GM19351 (cell line): Measurements from ENCODE around the gene SPTBN1.
A peak's percentile ranks its signal among the peaks of the same experiment; 100 is the strongest.

ENCODE experiments used
- ATAC-seq: cut with Tn5 transposase; IDR thresholded peaks from one replicate; pipeline ENCODE4 v1.9.1; 2021; ENCODE audit warnings: mild to moderate bottlenecking, moderate library complexity; ENCODE audit not compliant: unreplicated experiment

The SPTBN1 gene

GRCh38 chr2:54587171-54588016, 131.3 kb downstream of the SPTBN1 start:
- no peak for ATAC-seq

- ATAC-seq: peak; percentile 33
These were observed 132.2 kb downstream of the SPTBN1 start for GRCh38 chr2:54588244-54588899.

DNA sequence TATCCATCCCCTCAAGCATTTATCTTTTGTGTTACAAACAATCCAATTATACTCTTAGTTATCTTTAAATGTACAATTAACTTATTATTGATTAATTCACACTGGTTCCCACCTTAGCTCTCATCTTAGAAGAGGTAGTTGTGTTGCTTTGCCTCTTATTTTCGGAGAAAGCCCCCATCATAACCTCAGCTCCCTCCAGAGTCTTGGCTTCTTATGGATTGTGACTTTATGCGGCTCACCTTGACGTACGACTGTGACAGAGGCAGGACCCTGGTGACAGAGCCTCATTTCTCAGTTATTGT, 132.9 kb downstream of the SPTBN1 start:
- ATAC-seq: no peak

GRCh38 chr2:54589340-54590215, 133.5 kb downstream of the SPTBN1 start:
- peak; percentile 43 for ATAC-seq

DNA sequence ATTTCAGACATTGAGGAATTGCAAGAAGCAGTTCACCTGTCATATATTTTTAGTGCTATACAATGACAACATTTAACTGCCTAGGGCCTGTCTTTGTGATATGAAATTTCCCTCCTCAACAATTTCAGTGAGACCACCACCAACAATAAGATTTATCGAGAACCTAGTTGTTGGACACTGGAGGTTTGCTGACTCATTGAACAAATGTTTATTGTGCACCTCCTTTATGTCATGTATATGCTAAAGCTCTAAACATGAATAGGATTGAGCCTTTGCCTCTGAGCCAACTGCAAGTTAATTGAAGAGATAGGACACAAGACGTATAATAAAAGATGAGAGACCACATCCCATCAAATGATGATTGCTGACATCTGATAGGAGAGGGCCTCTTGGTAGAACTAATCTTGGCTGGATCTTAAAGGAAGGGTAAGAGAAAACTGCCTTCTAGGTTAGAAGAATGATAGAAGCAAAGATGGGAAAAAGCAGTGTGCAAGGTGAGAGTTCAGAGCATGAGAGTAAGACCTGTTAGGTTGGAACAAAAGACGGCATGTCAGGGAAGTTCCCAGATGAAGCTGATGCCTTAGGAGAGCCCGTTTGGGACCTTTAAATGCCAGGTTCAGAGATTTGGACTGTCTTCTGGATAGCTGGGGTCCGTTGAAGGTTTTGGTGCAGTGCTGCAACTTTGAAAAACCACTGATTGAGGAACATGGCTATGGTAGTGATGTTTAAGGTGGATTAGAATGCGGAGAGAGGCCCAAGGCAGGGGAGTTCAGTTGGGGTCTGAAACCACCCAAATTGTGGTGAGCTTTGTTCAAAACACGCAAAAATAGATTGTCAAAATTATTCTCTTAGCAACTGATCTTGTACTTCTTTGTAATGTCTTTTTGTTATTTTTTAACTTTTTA, 134.3 kb downstream of the SPTBN1 start:
- no peak for ATAC-seq

DNA sequence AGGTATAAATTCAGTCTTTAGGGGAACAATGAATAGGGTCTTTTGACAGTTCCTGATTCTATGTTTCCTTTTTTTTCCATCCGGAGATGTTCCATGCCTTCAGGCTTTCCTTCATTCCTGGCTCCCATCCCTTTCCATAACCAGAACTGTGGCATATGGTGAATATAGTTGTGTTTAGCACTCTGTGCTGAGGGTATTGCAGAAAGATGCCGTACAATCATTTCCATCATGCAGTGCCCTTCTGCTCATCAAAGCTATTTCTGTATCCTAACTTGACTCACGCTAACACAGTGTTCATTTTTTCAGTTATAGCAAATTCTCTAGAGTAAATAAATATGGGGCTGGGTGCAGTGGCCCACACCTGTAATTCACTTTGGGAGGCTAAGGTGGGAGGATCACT, 135.4 kb downstream of the SPTBN1 start:
- no peak for ATAC-seq

- no peak for ATAC-seq
These were observed 137.1 kb downstream of the SPTBN1 start for GRCh38 chr2:54593249-54593648.

DNA sequence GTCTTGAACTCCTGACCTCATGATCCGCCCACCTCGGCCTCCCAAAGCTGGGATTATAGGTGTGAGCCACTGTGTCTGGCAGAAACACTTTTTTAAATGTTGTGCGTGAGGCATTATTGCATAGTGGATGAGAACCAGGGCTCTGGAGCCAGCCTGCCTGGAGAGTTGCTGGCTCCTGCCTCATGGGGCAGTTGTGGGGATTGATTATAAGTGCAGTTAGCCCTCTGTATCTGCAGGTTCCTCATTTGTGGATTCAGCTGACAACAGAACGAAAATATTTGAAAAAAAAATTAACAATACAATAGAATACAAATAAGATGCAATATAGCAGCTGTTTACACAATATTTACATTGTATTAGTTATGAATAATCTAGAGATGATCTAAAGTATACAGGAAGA, 137.9 kb downstream of the SPTBN1 start:
- no peak for ATAC-seq

- ATAC-seq: no peak
These were observed 139.2 kb downstream of the SPTBN1 start for GRCh38 chr2:54595161-54595803.

DNA sequence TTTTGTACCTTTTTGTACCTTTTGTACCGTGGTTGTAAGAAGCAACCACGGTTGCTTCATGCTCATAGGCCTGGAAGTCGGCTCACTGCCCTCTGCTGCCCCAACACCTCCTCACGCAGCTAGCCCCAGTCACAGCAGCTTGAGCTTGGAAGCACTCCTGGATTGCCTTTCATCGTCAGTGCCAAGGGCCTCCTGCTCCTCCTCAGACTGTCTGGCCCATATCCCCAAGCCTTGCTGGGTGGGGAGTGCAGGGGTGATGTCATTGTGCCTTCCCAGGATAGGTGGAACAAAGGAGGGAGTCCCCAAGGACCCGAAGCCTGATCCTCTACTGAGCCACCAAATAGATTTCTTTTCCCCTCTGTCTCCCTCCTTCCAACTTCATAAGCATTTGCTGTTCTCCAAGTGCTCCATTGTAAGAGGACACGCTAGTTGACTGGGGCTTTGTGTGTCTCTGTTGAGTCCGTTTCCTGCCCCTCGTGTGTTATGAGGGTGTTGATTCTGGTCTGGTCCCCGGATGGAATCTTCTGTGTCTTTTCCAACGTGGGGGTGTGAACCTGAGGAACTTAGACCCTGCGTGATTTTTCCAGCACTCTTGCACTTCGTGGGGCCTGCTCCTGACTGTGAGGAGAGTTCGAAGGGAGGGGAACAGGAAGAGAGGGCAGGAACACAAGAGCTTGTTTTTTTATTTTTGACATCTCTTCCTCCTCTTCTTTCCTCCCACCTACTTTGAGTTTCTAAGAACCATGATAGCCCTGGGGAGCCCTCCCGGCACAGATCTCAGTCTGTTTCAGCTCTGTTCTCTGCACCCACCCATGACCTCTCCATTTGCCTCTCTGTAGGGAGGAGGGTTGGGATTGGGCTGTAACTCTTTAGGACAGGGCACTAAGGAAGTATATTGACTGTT, 140.1 kb downstream of the SPTBN1 start:
- ATAC-seq: no peak

- peak; percentile 41 for ATAC-seq
These were observed 141.2 kb downstream of the SPTBN1 start for GRCh38 chr2:54597153-54597848.

DNA sequence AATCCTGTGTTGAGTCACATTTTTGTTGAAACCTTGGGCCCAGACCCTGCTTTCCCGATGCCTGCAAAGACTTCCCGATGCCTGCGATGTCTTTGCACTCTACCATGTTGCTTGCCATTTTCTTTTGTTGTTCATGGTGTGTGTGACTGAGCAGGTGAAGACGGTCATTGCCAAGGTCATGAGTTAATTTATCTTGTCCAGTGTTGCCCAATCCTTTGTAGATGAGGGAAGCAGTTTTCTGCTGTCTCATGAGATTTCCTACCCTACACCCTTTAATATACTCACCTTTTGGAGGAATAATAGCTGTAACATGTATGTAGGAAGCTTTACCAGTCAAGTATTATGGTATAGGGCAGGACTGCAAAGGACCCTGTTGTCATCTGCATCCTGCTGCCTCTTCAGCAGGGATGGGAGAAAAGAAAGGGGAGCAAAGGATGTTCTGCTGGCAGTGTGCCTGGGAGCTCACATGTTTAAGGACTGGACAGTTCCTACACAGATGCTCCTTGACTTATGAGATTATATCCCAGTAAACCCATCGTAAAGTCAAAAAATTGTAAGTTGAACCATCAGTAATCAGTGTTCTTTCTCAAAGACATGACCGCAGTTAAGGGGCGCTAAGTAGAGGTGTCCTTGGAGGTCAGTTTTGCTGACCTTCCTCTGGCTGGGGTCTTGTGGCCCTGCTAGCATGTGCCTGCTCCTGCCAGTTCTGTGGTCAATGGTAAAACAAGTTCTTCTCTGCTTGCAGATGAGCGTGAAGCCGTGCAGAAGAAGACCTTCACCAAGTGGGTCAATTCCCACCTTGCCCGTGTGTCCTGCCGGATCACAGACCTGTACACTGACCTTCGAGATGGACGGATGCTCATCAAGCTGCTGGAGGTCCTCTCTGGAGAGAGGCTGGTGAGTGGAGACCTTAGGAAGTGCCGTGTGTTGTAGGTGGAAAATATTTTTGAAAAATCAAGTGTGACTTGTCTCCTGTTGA, 142.5 kb downstream of the SPTBN1 start:
- ATAC-seq: no peak

DNA sequence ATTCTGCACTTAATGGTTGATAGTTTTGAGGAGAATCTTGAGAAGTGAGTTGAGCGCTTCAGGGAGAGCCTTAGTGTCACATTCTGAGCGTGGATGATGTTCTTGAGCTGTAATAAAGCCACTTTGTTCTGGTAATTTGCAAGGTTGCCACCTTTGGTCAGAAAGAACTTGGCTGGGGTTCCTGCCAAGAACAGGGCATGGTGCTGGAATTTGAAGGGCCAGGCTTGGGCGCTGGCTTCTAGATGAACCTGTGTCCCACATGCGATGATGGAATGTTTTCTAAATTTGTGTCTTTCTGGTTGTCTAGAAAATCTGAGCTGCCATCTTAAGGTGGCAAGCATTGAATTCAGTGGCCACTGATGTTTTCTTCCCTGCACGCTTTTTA, 143.2 kb downstream of the SPTBN1 start:
- no peak for ATAC-seq

DNA sequence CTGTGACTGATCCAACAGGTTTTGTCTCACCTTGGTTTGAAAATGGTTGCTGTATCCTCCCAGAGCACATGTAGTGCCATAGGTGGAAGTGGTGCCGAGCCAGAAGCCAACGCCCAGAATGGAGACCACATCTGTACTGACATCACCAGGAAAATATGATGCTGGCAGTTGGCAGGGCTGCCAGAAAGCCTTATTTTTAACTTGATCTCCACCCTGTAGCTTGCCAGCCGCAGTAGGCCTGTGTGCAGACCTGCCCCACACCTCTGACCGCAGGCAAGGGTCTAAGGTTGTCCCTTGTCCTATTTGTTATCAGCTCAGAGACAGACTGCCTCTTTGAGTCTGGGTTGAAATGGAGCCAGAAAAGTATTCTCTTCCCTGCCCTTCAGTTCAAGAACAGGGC, 143.8 kb downstream of the SPTBN1 start:
- ATAC-seq: no peak

- ATAC-seq: no peak
These were observed 145.2 kb downstream of the SPTBN1 start for GRCh38 chr2:54601339-54601738.

DNA sequence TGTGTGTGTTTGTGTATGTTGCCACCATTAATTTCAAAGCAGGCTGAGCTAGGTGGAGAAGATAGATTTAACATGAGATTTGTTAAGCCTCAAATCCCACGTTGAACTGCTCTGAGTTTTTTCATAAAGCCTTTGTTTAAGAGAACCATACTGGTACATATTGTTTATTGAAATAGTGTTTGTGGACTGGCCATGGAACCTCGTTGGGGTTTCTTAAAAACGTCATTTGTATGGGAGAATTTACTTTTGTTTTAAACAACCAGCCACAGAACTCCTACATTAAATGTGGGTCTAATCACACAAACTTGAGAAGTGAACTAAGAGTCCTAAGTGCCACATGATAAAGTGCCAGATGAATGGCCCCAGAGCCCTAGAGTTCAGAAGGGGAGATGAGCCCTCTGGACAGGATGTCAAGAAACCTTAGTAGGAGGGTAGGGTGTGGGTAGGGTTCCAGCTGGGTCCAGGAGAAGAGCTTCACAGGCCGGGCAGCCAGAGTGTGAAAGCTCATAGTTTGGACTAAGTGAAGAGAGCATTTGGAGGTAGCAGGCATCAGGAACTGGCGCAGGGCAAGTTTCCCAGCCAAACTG, 146.7 kb downstream of the SPTBN1 start:
- no peak for ATAC-seq

DNA sequence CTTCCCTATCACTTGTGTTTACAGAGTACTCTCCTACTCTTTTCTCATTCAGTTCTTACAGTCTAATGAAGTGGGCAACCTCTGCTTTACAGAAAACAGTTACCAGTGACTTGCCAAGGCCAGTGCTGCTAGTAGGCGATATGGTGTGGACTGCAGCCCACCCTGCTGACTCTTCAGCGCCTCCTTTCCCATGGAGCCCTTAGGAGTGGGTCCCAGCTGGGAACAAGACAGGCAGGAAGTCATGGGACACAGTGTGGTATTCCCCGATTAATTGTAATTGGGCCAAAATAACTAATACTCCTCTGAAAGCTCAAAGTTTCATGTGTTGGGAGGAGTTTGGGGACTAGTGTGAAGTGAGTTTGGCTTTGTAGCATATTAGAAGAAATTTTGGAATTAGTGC, 147.2 kb downstream of the SPTBN1 start:
- no peak for ATAC-seq
